H1 (cell line): ENCODE data around the gene NEDD1. TPM values are rescaled to one million over a fixed set of nuclear protein-coding genes. Genes with fewer than 3 reads are reported as not detected.

Experiments used
- CBX8 ChIP-seq: fragments of 300-800, 300-1000 bp; sonication (generic); IDR thresholded peaks from 2 replicates; pipeline ENCODE4 v1.7.1; 2016; ENCODE audit warnings: low read depth, low read length, borderline replicate concordance
- E2F6 ChIP-seq: IDR thresholded peaks from 2 replicates; pipeline ENCODE4 v1.6.1; 2012; ENCODE audit warnings: inconsistent platforms
- FOSL1 ChIP-seq: IDR thresholded peaks from 2 replicates; pipeline ENCODE4 v1.6.1; 2011; ENCODE audit warnings: mild to moderate bottlenecking, low read depth, low read length, moderate library complexity; ENCODE audit not compliant: insufficient read depth
- KDM4A ChIP-seq: IDR thresholded peaks from one replicate; pipeline ENCODE4 v1.7.1; 2012; ENCODE audit warnings: low read depth, mild to moderate bottlenecking, moderate library complexity, low read length, inconsistent platforms; ENCODE audit not compliant: severe bottlenecking
- MAFK ChIP-seq: IDR thresholded peaks from 2 replicates; pipeline ENCODE4 v1.6.1; 2012; ENCODE audit warnings: low read depth, mild to moderate bottlenecking, improper control_type of control experiment, low read length
- POLR2AphosphoS5 ChIP-seq: IDR thresholded peaks from 2 replicates; pipeline ENCODE4 v1.6.1; 2011; ENCODE audit warnings: low read depth, low read length
- POU5F1 ChIP-seq: IDR thresholded peaks from 2 replicates; pipeline ENCODE4 v1.6.1; 2011; ENCODE audit warnings: low read depth, mild to moderate bottlenecking, low read length, moderate library complexity
- RAD21 ChIP-seq, 2 experiments: IDR thresholded peaks in 1 of 2; conservative IDR thresholded peaks in 1 of 2; 2 replicates each; pipeline ENCODE4 v1.6.1; 2011; ENCODE audit warnings: low read depth in 2 of 2, low read length in 2 of 2, improper control_type of control experiment in 1 of 2, inconsistent platforms in 1 of 2, mild to moderate bottlenecking in 1 of 2, moderate library complexity in 1 of 2
- polyA plus RNA-seq, 7 experiments: library from polyadenylated mRNA; depleted of rRNA in 3 of 7; stranded (reverse) in 5 of 7; unstranded in 2 of 7; fragments of >200 nt in 5 of 7; fragments of 200-250 nt in 2 of 7; gene quantifications; 1 replicate in 5 of 7; 2 replicates in 1 of 7; 4 replicates in 1 of 7; pipeline versions ENCODE4 v1.2.1 to v1.2.3, GENCODE V29; 2011 to 2013; ENCODE audit warnings: missing spikeins in 2 of 7, mixed read lengths in 2 of 7
- total RNA-seq: library from RNA; stranded (reverse); fragmentation: NEBNext Ultra II Directional; extraction: Animal tissue kit (Norgen Biotek cat#: 25700); gene quantifications from 2 replicates; pipeline ENCODE4 v1.2.1, GENCODE V29; 2021

Gene NEDD1
- total and polyA plus RNA-seq, 2 of the 8 experiments (the other 6 are each of a cell fraction or from before 2014, with no cell fraction given), result 9.0 to 26.6 TPM

- TF ChIP-seq RAD21 (IDR thresholded peaks at IDR 0.05 in 1 of 2, conservative IDR thresholded peaks at IDR 0.05 in 1 of 2; ENCODE audit: low read depth in 2 of 2, low read length in 2 of 2) (no peak), CBX8 (no peak), FOSL1 (no peak), MAFK (no peak), KDM4A (peak; percentile 71), POLR2AphosphoS5 (peak; percentile 34; the same call in 1 of the 2 replicates), E2F6 (no peak), POU5F1 (no peak)
Measured at GRCh38 chr12:96906849-96907670, at the start of gene NEDD1 (continued).
